PC-3 (cell line): ENCODE data around the gene PRDM10. TPM values are rescaled to one million over a fixed set of nuclear protein-coding genes. Genes with fewer than 3 reads are reported as not detected.

ENCODE experiments used
- ATAC-seq: fragments of 200-7000 bp; cut with Tn5 transposase; 2 replicates; pipeline ENCODE4 v1.9.1; 2020; ENCODE audit warnings: mild to moderate bottlenecking, moderate library complexity
- BruUV-seq: library from RNA; stranded (reverse); fragments of 400-500 nt; replicated peaks from 2 replicates; lab custom pipeline; 2021; lab: Mats Ljungman, UMichigan
- CTCF ChIA-PET: fragments of 300-600 bp; sonication (Branson Sonifier 250); formaldehyde crosslinking; loops from one replicate; lab custom pipeline; 2022; ENCODE audit warnings: antibody characterized with exemption; lab: Charles Lee
- POLR2A ChIA-PET: fragments of 300-600 bp; sonication (Branson Sonifier 250); formaldehyde crosslinking; loops from one replicate; lab custom pipeline; 2022; ENCODE audit warnings: antibody characterized with exemption; ENCODE audit not compliant: unreplicated experiment; lab: Charles Lee
- DNase-seq: peaks from one replicate; pipeline ENCODE4 v3.0.0-alpha.2; 2015
- H2AFZ ChIP-seq: fragments of 300-600 bp; sonication (generic); 2 replicates; pipeline ENCODE4 v1.6.0; 2016; ENCODE audit warnings: antibody characterized with exemption, low read length
- H3F3A ChIP-seq: fragments of 300-600 bp; sonication (generic); one replicate; pipeline ENCODE4 v1.6.0; 2017; ENCODE audit warnings: antibody characterized with exemption, low read length, control low read depth, mild to moderate bottlenecking; ENCODE audit not compliant: unreplicated experiment
- H3K27ac ChIP-seq: fragments of 300-600 bp; sonication (generic); 2 replicates; pipeline ENCODE4 v1.5.1; 2016; ENCODE audit warnings: mild to moderate bottlenecking, low read length
- H3K27me3 ChIP-seq: fragments of 300-600 bp; sonication (generic); 2 replicates; pipeline ENCODE4 v1.6.1; 2016; ENCODE audit warnings: low read length, mixed read lengths
- H3K36me3 ChIP-seq: fragments of 300-600 bp; sonication (generic); 2 replicates; pipeline ENCODE4 v1.6.1; 2016; ENCODE audit warnings: low read depth, mixed run types, low read length, mixed read lengths
- H3K4me1 ChIP-seq: fragments of 300-600 bp; sonication (generic); 2 replicates; pipeline ENCODE4 v1.5.1; 2016; ENCODE audit warnings: low read length; ENCODE audit not compliant: insufficient read depth
- H3K4me2 ChIP-seq: fragments of 300-600 bp; sonication (generic); 2 replicates; pipeline ENCODE4 v1.6.0; 2016; ENCODE audit warnings: low read length
- H3K4me3 ChIP-seq: fragments of 300-600 bp; sonication (generic); 2 replicates; pipeline ENCODE4 v1.5.1; 2016; ENCODE audit warnings: mild to moderate bottlenecking, low read length, mixed read lengths
- H3K79me2 ChIP-seq: fragments of 300-600 bp; sonication (generic); 2 replicates; pipeline ENCODE4 v1.6.1; 2017; ENCODE audit warnings: low read length, mixed read lengths
- H3K9ac ChIP-seq: fragments of 300-600 bp; sonication (generic); 2 replicates; pipeline ENCODE4 v1.6.0; 2016; ENCODE audit warnings: mild to moderate bottlenecking, low read length
- H3K9me2 ChIP-seq: fragments of 300-600 bp; sonication (generic); replicated peaks from 2 replicates; pipeline ENCODE4 v1.6.1; 2016; ENCODE audit warnings: mixed run types, low read length, mixed read lengths
- H3K9me3 ChIP-seq: fragments of 300-600 bp; sonication (generic); 2 replicates; pipeline ENCODE4 v1.6.1; 2016; ENCODE audit warnings: low read length, mixed read lengths
- H4K20me1 ChIP-seq: fragments of 300-600 bp; sonication (generic); 2 replicates; pipeline ENCODE4 v1.6.1; 2016; ENCODE audit warnings: low read length, mixed read lengths
- EZH2 ChIP-seq: fragments of 300-600 bp; sonication (generic); IDR thresholded peaks from one replicate; pipeline ENCODE4 v1.6.1; 2017; ENCODE audit warnings: antibody characterized with exemption, mild to moderate bottlenecking, low read length; ENCODE audit not compliant: unreplicated experiment
- EZH2phosphoT487 ChIP-seq: fragments of 300-600 bp; sonication (generic); IDR thresholded peaks from 2 replicates; pipeline ENCODE4 v1.6.1; 2018; ENCODE audit warnings: mild to moderate bottlenecking, antibody characterized with exemption, low read length, borderline replicate concordance
- intact Hi-C: fragments of 100-400 bp; cut with micrococcal nuclease; formaldehyde crosslinking; loops from 2 replicates; pipeline ENCODE4 v1.9.0; 2023
- total RNA-seq: library from RNA; depleted of rRNA; stranded (reverse); fragments of >200 nt; gene quantifications from 2 replicates; pipeline ENCODE4 v1.2.3, GENCODE V29; 2014
- TF ChIP-seq, protein P1 (sequence below): fragments of 300-600 bp; sonication (generic); conservative IDR thresholded peaks from 2 replicates; pipeline ENCODE4 v1.5.1; 2017; ENCODE audit warnings: antibody characterized with exemption, low read depth, mild to moderate bottlenecking, low read length

Gene PRDM10
- total RNA-seq, 1 experiment from 2014 or later = 7.3 TPM

DNA sequence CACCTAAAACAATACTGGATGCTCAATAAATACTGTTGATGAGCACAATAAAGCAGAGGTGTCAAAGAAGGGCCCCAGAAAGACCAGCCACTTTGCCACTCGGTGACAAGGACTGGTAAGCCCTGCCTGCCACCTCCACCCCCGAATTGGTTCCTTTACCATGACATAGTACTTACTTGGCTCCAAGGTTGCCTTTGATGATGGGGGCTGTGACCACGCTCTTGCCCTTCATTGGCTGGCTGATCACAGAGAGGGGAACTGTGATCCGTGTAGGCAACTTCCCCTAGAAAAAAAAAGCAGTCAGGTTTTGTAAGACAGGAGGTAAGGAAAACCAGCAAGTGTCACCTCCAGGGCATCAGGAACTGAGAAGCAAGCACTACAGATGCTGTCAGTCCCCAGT, 136.9 kb downstream of the PRDM10 start:
- H3K9ac ChIP-seq = no peak overlapping the region
- peaks cover 74% of the 10 kb centered on the region for H3K36me3 ChIP-seq
- BruUV-seq = no TSS peak
- H3K4me1 ChIP-seq = peaks cover 23% of the 10 kb centered on the region
- POLR2A ChIA-PET = no interaction called here
- H3K79me2 ChIP-seq = peaks cover 7% of the 10 kb centered on the region
- H4K20me1 ChIP-seq = no peaks in the 10 kb centered on the region
- CTCF ChIA-PET = no interaction called here
- DNase-seq (no peak), ATAC-seq (no peak)
- H3K9me3 ChIP-seq = no peaks in the 10 kb centered on the region
- H3K9me2 ChIP-seq = no peaks in the 10 kb centered on the region
- TF ChIP-seq EZH2phosphoT487 (no peak), EZH2 (no peak)
- TF ChIP-seq, protein P1, sequence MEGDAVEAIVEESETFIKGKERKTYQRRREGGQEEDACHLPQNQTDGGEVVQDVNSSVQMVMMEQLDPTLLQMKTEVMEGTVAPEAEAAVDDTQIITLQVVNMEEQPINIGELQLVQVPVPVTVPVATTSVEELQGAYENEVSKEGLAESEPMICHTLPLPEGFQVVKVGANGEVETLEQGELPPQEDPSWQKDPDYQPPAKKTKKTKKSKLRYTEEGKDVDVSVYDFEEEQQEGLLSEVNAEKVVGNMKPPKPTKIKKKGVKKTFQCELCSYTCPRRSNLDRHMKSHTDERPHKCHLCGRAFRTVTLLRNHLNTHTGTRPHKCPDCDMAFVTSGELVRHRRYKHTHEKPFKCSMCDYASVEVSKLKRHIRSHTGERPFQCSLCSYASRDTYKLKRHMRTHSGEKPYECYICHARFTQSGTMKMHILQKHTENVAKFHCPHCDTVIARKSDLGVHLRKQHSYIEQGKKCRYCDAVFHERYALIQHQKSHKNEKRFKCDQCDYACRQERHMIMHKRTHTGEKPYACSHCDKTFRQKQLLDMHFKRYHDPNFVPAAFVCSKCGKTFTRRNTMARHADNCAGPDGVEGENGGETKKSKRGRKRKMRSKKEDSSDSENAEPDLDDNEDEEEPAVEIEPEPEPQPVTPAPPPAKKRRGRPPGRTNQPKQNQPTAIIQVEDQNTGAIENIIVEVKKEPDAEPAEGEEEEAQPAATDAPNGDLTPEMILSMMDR = no peak
- H3K4me3 ChIP-seq = no peak overlapping the region
- H3K27me3 ChIP-seq = no peaks in the 10 kb centered on the region
- H2AFZ ChIP-seq = no peak overlapping the region
- H3K27ac ChIP-seq = no peak overlapping the region
- intact Hi-C loops = no loop called here
- no peaks in the 10 kb centered on the region for H3F3A ChIP-seq
- no peak overlapping the region for H3K4me2 ChIP-seq

DNA sequence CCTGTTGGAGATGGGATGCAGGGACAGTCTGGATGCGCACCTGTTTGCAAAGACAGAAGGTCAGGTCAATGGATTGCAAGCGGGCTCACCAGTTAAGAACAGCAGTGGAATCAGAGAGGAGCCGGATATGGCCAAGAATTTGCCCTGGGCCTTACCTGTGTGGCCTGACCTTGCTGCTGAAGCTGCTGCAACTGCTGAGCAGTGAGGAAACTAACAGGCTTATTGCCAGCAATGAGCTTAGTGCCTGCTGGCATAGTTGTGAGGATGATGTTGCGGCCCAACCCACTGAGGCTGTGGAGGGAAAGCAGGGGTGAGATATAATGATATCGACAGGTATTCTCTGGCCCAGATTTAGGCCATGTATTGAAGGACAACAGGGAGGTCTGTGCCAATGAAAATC, 137.8 kb downstream of the PRDM10 start:
- no peaks in the 10 kb centered on the region for H3F3A ChIP-seq
- ChIA-PET CTCF (no interaction called here), POLR2A (interaction anchor here (0.6 kb wide), 1 partner anchor 42 kb away, joined by 30 read pairs; no protein-coding TSS in a partner anchor)
- no peaks in the 10 kb centered on the region for H4K20me1 ChIP-seq
- peaks cover 15% of the 10 kb centered on the region for H3K79me2 ChIP-seq
- DNase-seq (no peak), ATAC-seq (no peak)
- no peaks in the 10 kb centered on the region for H3K27me3 ChIP-seq
- intact Hi-C loops = no loop called here
- TF ChIP-seq, protein P1 = no peak
- TF ChIP-seq EZH2phosphoT487 = no peak
- TF ChIP-seq EZH2 = no peak
- H3K27ac ChIP-seq = no peak overlapping the region
- H3K4me2 ChIP-seq = no peak overlapping the region
- H2AFZ ChIP-seq = no peak overlapping the region
- no peak overlapping the region for H3K4me3 ChIP-seq
- BruUV-seq = no TSS peak
- H3K9ac ChIP-seq = no peak overlapping the region
- no peaks in the 10 kb centered on the region for H3K9me2 ChIP-seq
- H3K9me3 ChIP-seq = no peaks in the 10 kb centered on the region
- H3K4me1 ChIP-seq = peaks cover 31% of the 10 kb centered on the region
- H3K36me3 ChIP-seq = peaks cover 73% of the 10 kb centered on the region

DNA sequence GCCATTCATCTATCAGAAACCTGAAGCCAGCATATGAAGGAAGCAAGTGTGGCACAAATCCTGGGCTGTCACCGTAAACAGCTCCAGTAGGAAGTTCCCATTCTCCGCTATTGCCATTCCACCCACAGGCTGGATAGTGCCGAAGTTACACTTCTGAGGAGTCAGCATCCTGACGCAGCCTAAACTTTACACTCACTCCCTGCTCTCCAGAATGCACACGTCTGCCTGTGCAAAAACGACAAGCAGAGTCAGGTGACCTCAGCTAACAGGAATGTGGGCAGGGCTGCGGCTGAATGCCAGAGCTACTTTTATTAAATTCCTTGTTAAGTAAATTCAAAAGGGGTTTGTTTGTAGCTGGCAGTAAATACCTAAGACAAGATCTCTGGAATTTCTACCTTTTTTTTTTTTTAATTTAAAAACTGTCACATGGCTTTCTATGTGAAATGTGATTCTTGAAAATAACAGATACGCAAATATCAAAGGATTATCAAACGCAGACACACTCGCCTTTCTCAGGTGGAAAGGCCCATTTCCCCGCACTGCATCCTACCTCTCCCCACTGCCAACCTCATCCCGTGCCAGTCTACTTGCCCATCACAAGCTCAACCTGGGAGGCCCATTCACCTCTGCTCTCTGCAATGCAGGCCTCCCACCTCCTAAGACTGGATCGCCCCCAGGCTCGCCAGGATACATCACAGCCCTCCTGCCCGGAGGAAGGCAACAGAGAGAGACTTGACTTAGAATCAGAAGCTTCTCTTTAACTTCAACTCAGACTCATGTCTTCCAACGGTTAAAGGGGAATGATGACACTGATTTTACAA, 140.7 kb downstream of the PRDM10 start:
- ChIA-PET POLR2A (interaction anchor here (0.6 to 0.7 kb wide), 2 partner anchors 45 to 74 kb away, joined by 3 read pairs; no protein-coding TSS in a partner anchor), CTCF (interaction anchor here (0.7 to 0.9 kb wide), 2 partner anchors 11 to 99 kb away, joined by 3 read pairs; no protein-coding TSS in a partner anchor)
- Histone ChIP-seq H3F3A (no peaks in the 10 kb centered on the region), H3K9me3 (no peaks in the 10 kb centered on the region), H3K36me3 (peaks cover 68% of the 10 kb centered on the region), H3K27me3 (no peaks in the 10 kb centered on the region), H2AFZ (no peak overlapping the region), H3K4me1 (peaks cover 33% of the 10 kb centered on the region), H3K4me3 (peak overlapping the region; percentile 38; the same call in 1 of the 2 replicates), H4K20me1 (no peaks in the 10 kb centered on the region), H3K4me2 (peak overlapping the region; percentile 74), H3K27ac (peak overlapping the region; percentile 95), H3K9ac (peak overlapping the region; percentile 70), H3K9me2 (no peaks in the 10 kb centered on the region), H3K79me2 (peaks cover 26% of the 10 kb centered on the region)
- ATAC-seq (peak; percentile 95), DNase-seq (peak; percentile 100)
- TSS peak; percentile 38 for BruUV-seq
- TF ChIP-seq EZH2 = no peak
- TF ChIP-seq EZH2phosphoT487 = no peak
- TF ChIP-seq, protein P1 = no peak
- intact Hi-C loops = loop anchor here (1.0 kb wide), 3 partner anchors 16 to 77 kb away; no protein-coding TSS in a partner anchor
